Measurements from ENCODE around the gene ART1. TPM values are rescaled to one million over a fixed set of nuclear protein-coding genes. Genes with fewer than 3 reads are reported as not detected.

Gene ART1
- total RNA-seq, 1 donor, result not detected

GRCh38 chr11:3658252-3658651 lies 13.3 kb downstream of the ART1 start:
- Histone ChIP-seq H3K27me3 (ENCODE audit: insufficient read depth, low read length) (peaks cover 10% of the 10 kb centered on the region), H3K4me1 (ENCODE audit: insufficient read depth, low read length) (no peaks in the 10 kb centered on the region), H3K9me3 (ENCODE audit: low read depth, low read length) (no peaks in the 10 kb centered on the region), H2AFZ (ENCODE audit: low read length) (no peak overlapping the region), H3K4me2 (ENCODE audit: insufficient read depth, low read length) (no peak overlapping the region), H3K4me3 (ENCODE audit: insufficient read depth, low read length) (no peak overlapping the region), H3K36me3 (ENCODE audit: insufficient read depth, low read length) (no peaks in the 10 kb centered on the region), H3K27ac (ENCODE audit: low read depth, low read length) (no peak overlapping the region), H3K79me2 (ENCODE audit: insufficient read depth, low read length) (no peaks in the 10 kb centered on the region), H4K20me1 (ENCODE audit: insufficient read depth, low read length) (no peaks in the 10 kb centered on the region)
- TF ChIP-seq CTCF (IDR thresholded peaks at IDR 0.05; ENCODE audit: extremely low read depth, low read depth, low read length), result no peak
- no peak for DNase-seq (ENCODE audit: insufficient read length, low spot score, missing footprints)

GRCh38 chr11:3659595-3660515 lies 14.9 kb downstream of the ART1 start:
- Histone ChIP-seq H3K79me2 (ENCODE audit: insufficient read depth, low read length) (no peaks in the 10 kb centered on the region), H2AFZ (ENCODE audit: low read length) (no peak overlapping the region), H3K4me2 (ENCODE audit: insufficient read depth, low read length) (no peak overlapping the region), H4K20me1 (ENCODE audit: insufficient read depth, low read length) (no peaks in the 10 kb centered on the region), H3K36me3 (ENCODE audit: insufficient read depth, low read length) (peaks cover 7% of the 10 kb centered on the region), H3K27me3 (ENCODE audit: insufficient read depth, low read length) (peaks cover 8% of the 10 kb centered on the region), H3K4me3 (ENCODE audit: insufficient read depth, low read length) (no peak overlapping the region), H3K9me3 (ENCODE audit: low read depth, low read length) (no peaks in the 10 kb centered on the region), H3K27ac (ENCODE audit: low read depth, low read length) (no peak overlapping the region), H3K4me1 (ENCODE audit: insufficient read depth, low read length) (no peaks in the 10 kb centered on the region)
- no peak for DNase-seq (ENCODE audit: insufficient read length, low spot score, missing footprints)
- TF ChIP-seq CTCF (IDR thresholded peaks at IDR 0.05; ENCODE audit: extremely low read depth, low read depth, low read length), result no peak

- H3K79me2 ChIP-seq (ENCODE audit: insufficient read depth, low read length), result no peaks in the 10 kb centered on the region
- H3K4me3 ChIP-seq (ENCODE audit: insufficient read depth, low read length), result no peak overlapping the region
- no peaks in the 10 kb centered on the region for H3K4me1 ChIP-seq (ENCODE audit: insufficient read depth, low read length)
- H4K20me1 ChIP-seq (ENCODE audit: insufficient read depth, low read length), result no peaks in the 10 kb centered on the region
- H3K27ac ChIP-seq (ENCODE audit: low read depth, low read length), result no peak overlapping the region
- H3K27me3 ChIP-seq (ENCODE audit: insufficient read depth, low read length), result no peaks in the 10 kb centered on the region
- peaks cover 13% of the 10 kb centered on the region for H3K36me3 ChIP-seq (ENCODE audit: insufficient read depth, low read length)
- no peak overlapping the region for H2AFZ ChIP-seq (ENCODE audit: low read length)
- DNase-seq (ENCODE audit: insufficient read length, low spot score, missing footprints), result peak; percentile 61
- no peak overlapping the region for H3K4me2 ChIP-seq (ENCODE audit: insufficient read depth, low read length)
- TF ChIP-seq CTCF (IDR thresholded peaks at IDR 0.05; ENCODE audit: extremely low read depth, low read depth, low read length), result no peak
- no peaks in the 10 kb centered on the region for H3K9me3 ChIP-seq (ENCODE audit: low read depth, low read length)
Measured at GRCh38 chr11:3660960-3661359, 16.0 kb downstream of the ART1 start.

- Histone ChIP-seq H3K9me3 (ENCODE audit: low read depth, low read length) (no peaks in the 10 kb centered on the region), H3K27ac (ENCODE audit: low read depth, low read length) (no peak overlapping the region), H2AFZ (ENCODE audit: low read length) (no peak overlapping the region), H3K4me3 (ENCODE audit: insufficient read depth, low read length) (no peak overlapping the region), H4K20me1 (ENCODE audit: insufficient read depth, low read length) (no peaks in the 10 kb centered on the region), H3K4me2 (ENCODE audit: insufficient read depth, low read length) (no peak overlapping the region), H3K36me3 (ENCODE audit: insufficient read depth, low read length) (peaks cover 19% of the 10 kb centered on the region), H3K79me2 (ENCODE audit: insufficient read depth, low read length) (no peaks in the 10 kb centered on the region), H3K4me1 (ENCODE audit: insufficient read depth, low read length) (no peaks in the 10 kb centered on the region), H3K27me3 (ENCODE audit: insufficient read depth, low read length) (no peaks in the 10 kb centered on the region)
- no peak for DNase-seq (ENCODE audit: insufficient read length, low spot score, missing footprints)
- TF ChIP-seq CTCF (IDR thresholded peaks at IDR 0.05; ENCODE audit: extremely low read depth, low read depth, low read length), result no peak
Measured at GRCh38 chr11:3662856-3663255, 17.9 kb downstream of the ART1 start.

Data from osteoblast (primary cell).